ENCODE measurements around the gene SERTM1.

Gene SERTM1

DNA sequence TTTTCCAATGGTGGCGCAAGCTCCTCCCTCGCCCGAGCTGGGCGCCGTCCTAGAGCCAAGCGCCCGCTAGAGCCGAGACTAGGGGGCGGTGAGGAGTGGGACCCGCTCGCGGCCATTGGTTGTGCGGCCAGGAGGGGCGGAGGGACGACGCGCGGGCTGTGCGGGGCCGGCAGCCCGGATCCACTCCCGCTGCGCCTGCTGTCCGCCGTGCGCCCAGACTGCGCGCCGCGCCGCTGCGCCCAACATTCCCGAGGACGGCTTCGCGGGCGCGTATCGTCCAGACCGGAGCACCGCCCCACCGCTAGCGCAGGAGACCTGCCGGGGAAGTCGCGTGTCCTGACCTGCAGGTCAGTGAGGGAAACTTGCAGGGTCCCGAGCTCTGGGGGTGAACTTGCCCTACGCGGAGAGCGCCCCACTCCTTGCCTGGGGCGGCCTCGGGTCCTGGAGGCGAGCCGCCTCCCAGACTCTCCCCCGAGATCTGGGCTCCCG lies at the start of gene SERTM1:
Gene SERTM1, plus strand, starts transcription at position 183 of the 489 bp plus-strand sequence. CDS start 21,059 bp downstream, outside the sequence.
- DNase-seq: no peak

DNA sequence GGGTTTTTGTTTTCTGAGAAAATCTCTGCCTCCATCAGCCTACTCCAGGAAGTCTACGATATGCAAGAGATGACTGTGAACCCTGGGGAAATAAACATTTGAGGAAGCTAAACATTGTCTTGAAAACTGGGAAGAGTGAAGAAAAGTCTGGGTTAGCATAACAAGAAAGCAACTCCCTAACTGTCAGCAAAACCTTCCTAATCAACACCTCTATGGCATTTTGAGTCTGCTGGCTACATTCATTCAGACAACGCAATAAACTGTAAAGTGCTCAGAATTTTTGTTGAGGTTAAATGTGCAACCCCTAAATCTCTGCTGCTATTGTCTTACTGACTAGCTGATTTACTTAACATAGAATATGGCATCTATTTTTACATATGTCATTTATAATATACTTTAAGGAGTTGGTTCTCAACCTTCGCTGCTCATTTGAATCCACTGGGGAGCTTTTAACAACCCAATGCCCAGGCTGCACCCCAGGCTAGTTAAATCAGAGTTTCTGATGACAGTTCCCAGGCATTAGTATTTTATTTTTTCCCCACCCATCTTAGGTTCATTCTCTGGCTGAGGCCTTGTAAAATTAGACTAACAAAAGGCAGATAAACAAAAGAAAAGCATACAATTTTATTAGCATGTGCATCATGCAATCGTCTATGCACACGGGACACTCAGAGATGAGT lies 45.3 kb upstream of the SERTM1 start:
- no peak for DNase-seq

DNA sequence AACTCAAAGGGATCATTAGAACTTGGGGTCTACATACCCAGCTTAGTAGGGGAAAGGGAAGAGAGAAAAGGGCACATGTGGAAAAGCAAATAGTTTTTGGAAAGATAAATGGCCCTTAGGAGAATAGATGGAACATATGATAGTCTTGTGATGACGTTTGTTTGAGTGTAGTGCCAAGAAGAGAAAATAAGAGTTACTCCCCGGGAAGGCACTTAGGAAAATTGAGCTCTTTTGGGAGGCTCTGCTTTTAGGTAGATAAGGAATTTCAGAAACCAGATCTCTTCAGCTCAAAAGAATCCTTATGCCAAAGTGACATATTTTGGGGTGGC lies 44.8 kb upstream of the SERTM1 start:
- DNase-seq: no peak

DNA sequence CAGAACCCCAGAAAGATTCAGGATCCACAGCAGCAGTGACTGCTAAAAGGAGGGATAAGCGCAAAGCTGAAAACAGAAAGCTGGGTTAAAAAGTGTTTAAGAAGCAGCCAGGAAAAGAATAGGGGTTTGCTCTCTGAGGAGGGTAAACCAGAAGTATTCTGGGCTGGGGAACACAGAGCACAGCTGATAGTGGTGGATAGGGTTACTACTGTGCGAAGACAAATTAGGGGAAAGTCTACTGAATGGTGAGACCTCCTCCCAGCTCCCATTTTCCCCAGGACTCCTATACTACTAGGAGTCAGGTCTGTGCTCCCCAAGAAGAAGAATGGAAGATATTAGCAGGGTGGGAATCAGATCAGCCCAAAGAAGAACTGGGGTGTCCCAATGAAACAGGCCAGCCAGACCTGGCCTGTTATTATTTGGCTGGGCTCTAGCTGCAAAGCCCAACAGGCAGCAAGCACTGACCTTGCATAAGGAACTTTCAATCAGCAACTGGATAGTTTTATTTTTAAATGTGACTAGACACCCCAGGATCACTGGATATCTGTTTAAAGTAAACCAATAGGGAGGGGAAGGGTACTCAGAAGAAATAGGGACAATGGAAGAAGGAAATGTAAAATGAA lies 43.5 kb upstream of the SERTM1 start:
- no peak for DNase-seq

DNA sequence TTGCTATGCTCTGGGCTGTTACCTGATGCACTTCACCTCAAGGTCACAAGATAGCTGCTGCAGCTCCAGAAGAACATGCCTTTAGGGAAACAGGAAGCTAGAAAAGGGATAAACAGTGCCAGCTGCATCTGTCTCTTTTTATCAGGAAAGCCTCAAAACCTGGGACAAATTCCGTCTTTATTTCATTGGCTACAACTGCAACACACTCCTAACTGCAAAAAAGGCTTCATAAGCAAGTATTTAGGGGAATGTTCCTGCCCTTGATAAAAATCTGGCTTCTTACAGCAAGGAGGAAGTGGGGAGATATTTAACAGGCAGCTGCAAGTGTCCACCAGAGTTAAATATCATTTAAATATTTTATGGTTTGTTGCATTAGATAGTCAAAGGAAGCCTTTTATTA lies 34.2 kb upstream of the SERTM1 start:
- DNase-seq: no peak

DNA sequence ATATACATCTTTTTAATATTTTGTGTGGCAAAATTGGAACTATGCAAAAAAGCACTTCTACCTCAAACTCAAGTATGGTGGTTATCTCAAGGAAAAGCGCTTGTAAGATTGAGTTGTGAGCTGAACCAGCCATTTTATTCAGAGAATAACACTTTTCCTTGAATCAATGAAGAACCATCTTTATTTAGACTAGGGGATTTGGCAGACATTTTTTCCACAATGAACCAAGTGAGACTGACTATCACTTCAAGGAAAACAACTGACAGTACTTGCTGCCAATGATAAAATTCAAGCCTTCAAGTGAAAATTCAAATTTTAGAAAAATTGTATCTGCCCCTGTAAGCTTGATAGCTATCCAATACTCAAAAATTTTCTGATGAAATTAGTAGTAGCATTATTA lies 23.2 kb upstream of the SERTM1 start:
- no peak for DNase-seq

DNA sequence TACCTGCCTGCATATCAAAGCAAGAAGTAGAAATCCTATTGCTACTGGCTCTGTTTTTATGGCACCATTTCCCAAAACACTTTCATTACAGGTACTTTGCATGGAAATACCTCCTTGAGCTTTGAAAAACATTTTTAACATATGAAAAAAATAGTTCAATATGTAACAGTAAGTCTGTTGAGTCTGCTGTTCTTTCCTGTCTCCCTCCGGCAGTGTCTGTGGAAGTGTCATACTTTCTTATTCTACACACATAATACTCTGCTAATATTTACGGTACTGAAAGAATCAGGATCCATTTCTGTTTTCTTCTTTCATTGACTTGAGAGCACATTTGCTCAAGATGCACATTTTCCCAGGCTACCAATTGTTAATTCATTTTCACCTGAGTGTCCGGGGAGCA lies 8.2 kb upstream of the SERTM1 start:
- DNase-seq: no peak

DNA sequence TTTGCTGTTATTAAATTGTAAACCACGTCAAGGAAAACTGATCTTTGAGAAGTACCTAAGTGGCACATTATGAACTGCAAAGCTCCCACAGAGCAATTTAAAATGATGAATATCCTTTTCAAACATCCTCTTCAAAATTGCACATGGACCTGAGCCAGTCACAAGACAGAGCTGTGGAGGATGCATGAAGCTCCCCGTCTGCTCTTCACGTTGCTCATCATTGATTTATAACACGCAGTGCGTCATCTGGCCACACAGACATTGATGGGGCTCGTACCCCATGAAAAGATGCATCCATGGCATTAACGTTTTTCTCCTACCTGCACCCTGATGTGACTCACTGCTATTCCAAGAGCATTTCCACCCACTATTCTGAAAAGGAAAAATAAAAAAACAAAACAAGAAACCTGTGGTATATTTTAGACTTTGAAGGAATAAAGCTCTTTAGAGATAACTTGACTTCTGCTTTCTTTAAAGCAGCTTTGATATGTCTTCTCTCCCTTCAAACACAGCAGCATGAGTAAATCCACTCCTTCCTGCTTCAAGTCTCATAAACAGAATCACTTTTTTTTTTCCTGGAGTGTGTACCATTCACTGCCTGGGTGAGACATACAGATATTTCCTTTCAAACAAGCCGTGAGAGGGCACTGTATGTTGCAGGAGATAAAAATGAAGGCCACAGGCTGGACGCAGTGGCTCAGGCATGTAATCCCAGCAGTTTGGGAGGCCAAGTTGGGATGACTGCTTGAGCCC lies 7.2 kb upstream of the SERTM1 start:
- no peak for DNase-seq

DNA sequence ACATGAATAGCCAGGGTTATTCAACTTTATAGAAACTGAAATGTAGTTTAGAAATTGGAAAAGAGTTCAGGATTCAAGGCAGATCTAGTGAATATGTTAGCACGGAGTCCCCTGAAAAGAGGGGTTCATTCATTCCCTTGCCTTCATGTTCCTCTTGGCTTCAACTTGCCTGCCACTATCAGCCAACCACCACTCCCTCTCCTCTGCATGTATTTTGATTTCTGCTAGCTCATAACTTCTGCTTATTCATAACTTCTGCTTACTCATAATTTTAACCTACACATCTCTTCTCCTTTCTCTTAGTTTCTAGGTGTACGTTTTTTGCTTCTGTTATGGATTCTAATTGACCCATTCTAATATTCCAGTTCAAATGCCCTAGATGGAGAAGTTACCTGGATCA lies 5.5 kb upstream of the SERTM1 start:
- no peak for DNase-seq

DNA sequence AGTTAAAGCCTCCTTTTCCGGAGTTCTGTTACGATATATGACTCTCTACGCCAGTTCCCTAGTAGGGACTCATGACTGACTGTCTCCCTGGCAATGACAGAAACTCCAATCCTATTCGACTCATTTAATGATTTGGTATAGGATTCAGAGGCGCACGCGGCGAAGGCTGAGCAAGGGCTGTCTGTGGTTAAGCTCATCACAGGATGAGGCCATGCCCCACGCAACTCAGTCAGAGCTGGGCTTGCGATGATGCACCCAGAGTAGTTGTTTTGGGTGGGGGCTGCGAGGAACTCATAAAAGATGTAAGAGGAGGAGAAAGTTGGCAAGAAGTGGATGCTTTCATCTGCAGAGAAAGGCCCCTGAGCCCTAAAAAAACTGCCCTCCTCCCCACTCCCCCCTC lies 468 bp upstream of the SERTM1 start:
- DNase-seq: no peak

DNA sequence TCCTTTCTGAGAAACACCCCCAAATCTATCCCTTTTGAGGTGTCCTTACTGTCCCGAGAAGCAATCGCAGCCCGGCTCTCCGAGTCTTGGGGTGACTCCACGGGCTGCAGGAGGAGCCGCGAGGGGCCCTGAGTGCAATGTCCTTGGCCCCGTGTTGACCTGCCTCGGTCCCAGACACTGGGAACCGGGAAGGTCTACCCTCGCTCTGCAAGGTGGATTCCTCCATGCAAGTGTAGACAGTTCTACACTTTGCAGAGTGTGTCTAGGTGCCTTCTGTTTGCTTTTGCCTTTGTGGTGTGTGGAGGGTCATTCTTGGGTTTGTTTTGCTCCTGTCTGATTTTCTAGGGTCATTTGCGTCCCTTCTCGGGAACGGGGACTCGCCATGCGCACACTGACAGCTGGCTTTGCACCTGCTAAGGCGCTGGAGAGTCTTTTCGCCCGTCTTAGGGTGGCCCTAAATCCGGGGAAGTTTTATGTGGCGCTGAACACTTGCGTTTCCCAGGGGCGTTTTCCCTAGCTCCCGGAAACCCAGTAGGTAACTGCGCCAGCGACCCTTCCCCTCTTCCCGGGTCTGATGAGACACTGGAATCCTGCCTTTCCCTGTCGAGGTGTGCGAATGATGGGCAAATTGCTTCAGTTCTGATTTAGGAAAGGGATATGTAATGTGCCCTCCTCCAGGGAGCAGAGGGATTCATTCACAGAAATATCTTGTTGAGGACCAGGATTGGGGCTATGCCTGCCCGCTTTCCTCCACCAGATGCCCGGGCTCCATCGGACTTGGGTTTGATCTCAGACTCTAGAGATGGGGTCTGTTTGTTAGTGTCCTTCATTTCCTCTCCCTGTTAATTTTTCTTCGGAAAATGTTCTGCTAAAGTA lies 755 bp downstream of the SERTM1 start:
- DNase-seq: no peak

DNA sequence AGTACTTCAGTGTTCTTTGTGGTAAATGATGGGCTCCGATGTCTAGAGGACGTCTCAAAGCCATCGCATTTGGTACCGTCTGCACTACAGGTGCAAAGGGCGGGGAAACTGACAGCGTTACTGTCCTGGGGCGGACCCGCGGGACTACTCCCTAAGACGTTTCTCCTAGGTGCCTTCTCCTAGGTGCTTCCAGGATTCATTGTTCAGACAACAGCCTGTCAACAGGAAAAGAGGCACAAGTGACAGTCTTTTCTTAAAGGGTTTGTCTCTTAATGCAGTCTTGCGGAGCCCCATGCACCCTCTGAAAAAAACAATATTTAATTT lies 1.4 kb downstream of the SERTM1 start:
- DNase-seq: no peak

DNA sequence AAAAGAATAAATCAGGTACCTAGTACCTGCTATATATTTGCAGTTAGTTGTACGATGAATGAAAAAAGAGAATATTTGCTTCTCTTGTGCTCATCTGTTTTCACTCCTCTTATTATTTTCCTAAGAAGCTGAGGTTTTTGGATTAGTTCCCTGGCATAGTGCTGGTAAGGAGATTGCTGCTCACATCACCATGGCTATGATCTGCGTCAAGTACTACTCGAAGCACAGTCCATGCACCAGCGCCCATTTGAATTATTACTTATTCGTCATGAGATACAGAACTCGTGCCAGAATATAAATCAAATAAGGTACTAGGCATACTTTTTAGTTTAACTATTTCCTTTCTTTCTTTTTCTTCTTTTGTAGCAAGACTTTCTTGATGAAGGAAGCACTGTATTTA lies 7.1 kb downstream of the SERTM1 start:
- no peak for DNase-seq

DNA sequence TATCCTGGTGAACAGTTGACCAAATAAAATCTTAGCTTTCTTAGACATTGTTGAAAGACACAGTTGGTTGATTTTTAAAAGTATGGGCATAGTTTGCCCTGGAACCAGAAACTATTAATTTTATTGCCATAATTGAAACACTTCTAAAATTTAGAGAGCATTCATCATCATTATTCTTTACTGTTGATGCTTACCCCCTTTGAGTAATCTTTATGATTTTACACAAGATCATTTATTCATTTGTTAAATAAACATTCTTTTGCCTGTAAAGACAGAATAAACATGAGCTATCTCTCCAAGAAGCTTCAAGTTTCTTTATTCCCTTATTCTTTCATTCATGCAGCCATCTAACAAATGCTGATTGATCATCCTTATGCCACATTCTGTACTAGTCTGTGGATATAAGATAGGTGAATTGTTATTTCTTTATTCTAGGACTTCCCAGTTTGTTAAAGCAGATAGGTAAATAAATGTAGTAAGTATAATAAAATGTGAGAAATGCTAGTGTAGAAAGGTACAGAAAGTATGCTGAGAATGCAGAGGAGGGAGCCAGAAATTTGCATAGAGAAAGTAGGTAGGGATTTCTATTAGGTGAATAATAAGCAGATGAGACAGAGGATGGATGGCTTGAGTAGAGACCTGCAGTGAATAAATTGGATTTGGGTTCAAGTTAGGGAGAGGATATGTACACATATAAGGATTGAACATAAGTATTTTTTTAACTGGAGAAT lies 8.2 kb downstream of the SERTM1 start:
- DNase-seq: no peak

DNA sequence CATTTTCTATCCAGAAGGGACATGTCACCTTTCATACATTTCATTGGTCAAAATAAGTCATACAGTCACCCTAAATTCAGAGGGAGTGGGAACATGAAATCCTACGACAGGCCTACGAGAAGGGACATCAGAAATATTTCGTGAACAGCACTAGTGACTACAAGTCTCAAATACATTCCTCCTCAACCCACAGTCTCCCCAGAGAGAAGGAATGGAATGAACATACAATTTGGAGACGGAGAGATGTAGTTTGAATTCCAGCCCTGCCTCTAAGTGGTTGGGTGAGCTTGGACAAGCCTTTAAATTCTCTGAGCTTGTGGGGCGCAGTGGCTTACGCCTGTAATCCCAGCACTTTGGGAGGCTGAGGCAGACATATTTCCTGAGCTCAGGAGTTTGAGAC lies 9.9 kb downstream of the SERTM1 start:
- DNase-seq: no peak

DNA sequence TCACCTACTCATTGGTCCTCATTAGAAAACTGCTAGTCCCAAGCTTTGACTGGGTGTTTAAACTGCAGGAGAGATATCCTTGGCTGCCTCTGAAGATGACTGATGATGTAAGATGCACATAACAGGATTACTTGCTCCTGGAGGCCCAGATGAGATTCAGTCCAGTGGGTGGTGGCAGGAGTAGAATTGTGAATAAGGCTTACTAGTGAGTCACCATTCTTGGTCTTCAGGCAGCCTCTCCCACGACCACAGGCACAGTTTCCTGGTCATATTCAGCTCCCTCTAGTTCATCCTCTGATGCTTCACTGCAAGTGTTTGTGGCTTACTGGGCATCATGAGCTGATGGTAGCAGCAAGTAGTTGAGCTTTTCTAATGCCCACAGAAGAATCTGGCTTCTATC lies 12.1 kb downstream of the SERTM1 start:
- no peak for DNase-seq

DNA sequence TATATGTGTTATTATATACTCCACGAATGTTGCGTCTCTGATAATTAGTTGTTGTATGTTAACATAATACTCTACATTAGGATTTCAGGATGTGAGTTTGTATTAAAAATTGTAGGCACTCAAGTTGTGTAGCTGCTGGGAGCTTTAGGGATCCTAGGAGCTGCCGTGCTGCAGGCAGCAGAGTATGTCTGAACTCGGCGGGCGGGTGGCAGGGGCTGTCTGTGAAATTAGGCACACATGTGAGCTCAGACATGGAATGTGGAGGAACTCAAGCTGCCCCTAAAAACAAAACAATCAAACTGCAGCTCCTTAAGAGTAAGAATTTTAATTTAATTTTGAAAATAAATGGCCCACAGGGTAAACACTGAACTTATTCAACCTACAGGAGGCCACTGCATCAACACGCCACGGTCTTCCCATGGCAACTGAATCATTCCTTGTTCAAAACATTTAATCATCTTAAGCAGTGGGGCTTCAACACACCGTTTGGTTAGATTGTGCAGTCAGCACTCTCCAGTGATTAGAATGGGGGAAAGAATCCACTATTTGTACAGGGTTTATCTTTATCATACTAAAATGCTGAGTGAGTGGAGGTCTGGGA lies 22.7 kb downstream of the SERTM1 start:
- DNase-seq: no peak

DNA sequence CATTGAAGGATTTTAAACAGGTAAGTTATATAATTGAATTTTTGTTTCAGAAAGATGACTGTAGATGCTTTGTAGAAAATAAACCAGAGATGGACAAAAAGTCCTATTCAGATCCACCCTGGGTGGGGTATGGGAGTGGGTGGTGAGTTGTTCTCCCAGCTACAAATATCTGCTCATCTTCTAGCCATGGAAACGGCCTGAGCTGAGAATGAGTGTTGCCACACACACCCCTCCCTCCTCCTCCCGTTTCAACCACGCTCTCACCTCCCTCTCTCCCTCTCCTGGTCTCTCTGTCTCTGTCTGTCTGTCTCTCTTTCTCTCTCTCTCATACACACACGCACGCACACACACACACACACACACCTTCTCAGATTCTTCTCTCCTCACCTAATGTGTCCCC lies 26.4 kb downstream of the SERTM1 start:
- no peak for DNase-seq

DNA sequence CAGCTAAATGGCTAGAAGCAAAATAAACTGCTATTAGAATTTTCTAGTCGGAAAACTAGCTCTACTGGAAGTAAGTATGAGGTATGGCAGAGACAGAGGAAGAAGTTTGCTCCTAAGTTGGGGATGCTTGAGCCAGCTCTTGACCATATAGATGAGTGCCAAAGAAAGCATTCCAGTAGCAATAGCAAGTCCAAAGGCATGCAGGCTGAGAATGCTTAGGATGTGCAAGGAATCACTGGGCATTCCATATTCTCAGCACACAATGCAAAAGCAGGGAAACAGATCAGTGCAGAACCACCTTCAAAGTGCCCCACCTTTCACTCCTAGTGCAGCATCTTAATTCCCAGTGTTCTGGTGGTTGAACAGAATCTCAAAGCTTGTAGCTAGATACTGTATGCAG lies 32.9 kb downstream of the SERTM1 start:
- no peak for DNase-seq

DNA sequence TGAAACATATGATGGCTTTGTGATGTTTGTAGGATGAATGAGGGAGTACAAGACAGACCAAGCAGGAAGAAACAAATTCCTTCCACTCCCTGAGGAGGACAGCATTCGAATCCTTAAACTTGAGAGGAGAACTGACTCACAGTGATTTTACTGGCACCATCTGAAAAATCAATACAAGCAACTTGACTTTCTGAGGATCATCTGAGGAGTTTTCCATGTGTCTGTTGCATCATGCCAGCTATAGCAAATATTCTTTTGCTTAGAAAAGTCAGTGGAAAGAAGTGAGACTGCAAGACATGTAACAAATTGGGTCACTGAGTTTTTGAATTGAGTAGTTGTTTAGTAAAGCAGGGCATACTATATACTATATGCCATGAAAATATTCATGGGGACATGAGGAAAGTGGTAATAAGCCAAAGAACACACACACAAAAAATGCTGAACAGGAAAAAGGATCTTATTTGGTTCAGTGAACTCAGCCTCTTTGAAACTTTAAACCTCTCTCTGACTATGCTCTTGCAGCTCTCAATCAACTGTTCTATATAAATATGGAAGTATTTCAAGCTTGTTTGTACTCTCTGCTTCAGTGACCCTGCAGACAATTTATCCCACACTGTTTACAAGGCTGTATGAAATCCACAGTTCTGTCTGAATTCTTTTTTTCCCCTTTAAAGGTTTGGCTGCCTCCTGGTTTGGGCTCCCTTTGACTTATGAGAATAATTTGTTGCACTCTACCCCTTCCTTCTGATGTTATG lies 35.5 kb downstream of the SERTM1 start:
- no peak for DNase-seq

DNA sequence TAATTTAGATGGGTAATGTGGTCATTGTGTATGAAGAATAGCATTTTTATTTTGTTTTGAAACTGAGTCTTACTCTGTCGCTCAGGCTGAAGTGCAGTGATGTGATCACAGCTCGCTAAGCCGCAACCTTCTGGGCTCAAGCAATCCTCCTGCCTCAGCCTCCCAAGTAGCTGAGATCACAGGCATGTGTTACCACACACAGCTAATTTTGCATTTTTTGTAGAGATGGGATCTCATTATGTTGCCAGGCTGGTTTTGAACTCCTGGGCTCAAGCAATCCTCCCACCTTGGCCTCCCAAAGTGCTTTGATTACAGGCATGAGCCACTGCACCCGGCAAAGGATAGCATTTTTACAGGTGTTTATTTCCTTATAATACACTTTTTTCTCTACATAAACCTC lies 36.6 kb downstream of the SERTM1 start:
- DNase-seq: no peak

DNA sequence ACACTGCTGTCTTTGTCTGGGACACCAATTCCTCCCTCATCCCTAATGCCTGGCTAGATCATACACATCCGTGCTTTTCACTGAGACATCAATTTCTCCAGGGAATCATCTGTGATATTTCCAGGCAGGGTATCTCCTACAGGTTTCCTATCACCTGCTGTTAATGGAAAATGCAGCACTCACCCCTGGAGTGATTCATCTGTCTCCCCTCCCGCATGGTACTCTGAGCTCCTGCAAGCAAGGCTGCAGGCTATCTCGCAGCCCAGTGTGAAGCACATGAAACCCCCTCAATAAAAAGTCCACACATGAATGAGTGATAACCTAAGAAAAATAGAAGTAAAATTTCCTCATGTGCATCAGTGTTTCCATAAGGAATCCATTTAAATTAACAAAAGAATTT lies 38.5 kb downstream of the SERTM1 start:
- DNase-seq: no peak
